GM21423 (cell line): Measurements from ENCODE around the gene RHD.
"Not testable (repeated sequence)": the region's sequence is repeated elsewhere in the genome, so short reads cannot be mapped to it uniquely, and the experiment has no call there.

Source experiments
- ATAC-seq: cut with Tn5 transposase; IDR thresholded peaks from one replicate; pipeline ENCODE4 v1.9.1; 2021; ENCODE audit warnings: mild to moderate bottlenecking, moderate library complexity; ENCODE audit not compliant: unreplicated experiment

The RHD gene

GRCh38 chr1:25272238-25272637, at the start of gene RHD:
TSS of gene RHD (plus strand) at chr1:25272509. CDS start at chr1:25272548, 39 bp downstream.
- ATAC-seq = not testable (repeated sequence)

DNA sequence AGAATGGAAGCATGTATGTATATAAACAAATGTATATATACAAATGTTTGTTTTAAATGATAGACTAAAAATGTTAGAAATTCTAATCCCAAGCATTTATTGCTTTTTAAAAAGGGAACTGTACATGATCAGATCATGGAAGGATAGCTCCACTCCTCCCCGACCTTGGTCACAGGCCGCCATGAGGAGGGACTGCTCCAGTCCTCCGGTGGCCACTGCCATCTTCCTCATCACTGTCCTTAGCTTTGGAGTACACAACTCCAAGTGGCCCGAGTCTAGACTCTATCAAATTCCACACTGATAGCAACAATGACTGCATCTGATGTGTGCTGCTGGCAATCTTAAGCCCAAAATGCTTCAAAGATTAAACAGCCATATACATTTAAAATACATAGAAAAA, 49.7 kb upstream of the RHD start:
- ATAC-seq = no peak

DNA sequence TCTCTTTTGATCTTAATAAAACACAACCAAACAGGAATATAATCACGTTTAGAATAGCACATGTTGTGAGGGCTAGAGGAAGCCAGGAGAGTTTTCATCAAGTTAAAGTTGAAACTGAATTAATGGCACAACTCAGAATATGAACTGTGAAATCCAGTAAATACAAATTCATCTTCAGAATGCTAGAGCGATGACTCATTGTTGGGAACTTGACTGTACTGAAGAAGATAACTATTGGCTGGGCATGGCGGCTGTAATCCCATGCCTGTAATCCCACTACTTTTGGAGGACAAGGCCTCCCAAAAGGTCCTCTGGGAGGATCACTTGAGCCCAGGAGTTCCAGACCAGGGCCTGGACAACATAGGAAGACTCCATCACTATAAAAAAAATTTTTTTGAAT, 48.8 kb upstream of the RHD start:
- ATAC-seq = no peak

GRCh38 chr1:25232027-25232865, 40.1 kb upstream of the RHD start, which contains the start of gene SYF2:
TSS of gene SYF2 (minus strand) at chr1:25232502. CDS start at chr1:25232467, 35 bp downstream.
- ATAC-seq = peak; percentile 83

DNA sequence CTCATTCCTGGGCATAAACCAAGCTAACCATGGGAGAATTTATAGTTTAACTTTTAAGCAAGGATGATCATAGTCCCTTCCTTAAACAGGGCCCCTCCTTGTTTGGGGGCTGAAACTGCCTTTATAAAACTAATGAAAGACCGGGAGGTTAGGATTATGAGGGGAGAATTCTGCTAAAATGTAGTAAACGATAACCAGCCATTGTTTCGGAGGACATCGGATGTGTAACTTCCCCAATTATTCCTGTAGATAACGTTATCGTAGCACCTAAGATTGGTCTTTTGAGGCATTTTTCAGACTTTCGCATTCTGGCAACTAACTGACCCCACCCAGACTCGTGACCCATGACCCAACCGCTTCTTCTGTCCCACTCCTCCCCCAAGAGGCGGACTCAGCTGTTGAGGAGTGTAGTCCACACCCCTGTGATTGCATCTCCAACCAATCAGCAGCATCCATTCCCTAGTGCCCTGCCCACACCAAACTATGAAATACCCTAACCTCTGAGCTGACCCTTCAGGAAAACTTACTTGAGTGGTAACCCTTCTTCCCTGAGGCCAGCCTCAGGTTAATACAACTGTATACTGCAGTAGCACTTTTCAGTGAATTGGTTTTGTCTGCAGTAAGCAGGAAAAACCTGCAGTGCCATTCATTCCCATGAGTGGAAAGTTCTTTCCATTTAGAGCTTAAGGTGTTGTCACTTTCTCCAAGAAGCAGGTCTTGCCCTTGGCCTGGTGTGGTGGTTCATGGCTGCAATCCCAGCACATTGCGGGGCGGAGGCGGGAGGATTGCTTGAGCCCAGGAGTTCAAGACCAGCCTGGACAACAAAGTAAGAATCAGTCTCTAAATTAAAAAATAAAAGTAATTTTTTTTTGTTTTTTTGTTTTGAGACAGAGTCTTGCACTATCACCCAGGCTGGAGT, 39.2 kb upstream of the RHD start:
- peak; percentile 65 for ATAC-seq

DNA sequence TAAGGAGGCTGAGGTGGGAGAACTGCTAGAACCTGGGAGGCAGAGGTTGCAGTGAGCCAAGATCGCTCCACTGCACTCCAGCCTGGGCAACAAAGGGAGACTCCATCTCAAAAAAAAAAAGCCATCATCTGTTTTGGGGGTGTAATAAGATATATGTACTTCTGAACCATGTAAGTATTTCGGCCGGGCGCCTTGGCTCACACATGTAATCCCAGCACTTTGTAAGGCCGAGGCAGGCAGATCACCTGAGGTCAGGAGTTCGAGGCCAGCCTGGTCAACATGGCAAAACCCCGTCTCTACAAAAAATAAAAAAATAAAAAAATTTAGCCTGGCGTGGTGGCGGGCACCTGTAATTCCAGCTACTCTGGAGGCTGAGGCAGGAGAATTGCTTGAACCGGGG, 36.9 kb upstream of the RHD start:
- not testable (repeated sequence) for ATAC-seq

DNA sequence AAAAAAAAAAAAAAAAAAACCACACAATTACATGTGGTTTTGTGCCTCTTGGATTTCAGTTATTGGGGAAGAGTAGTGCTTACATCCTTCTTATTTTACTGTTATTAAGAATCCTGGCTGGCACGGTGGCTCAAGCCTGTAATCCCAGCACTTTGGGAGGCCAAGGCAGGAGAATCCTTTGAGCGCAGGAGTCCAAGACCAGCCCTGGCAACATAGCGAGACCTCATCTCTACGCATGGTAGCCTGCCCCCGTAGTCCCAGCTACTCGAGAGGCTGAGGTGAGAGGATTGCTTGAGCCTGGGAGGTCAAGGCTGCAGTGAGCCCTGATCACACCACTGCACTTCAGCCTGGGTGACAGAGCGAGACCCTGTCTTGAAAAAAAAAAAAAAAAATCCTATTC, 36.0 kb upstream of the RHD start:
- ATAC-seq = not testable (repeated sequence)

GRCh38 chr1:25238046-25238445, 34.3 kb upstream of the RHD start:
- no peak for ATAC-seq

DNA sequence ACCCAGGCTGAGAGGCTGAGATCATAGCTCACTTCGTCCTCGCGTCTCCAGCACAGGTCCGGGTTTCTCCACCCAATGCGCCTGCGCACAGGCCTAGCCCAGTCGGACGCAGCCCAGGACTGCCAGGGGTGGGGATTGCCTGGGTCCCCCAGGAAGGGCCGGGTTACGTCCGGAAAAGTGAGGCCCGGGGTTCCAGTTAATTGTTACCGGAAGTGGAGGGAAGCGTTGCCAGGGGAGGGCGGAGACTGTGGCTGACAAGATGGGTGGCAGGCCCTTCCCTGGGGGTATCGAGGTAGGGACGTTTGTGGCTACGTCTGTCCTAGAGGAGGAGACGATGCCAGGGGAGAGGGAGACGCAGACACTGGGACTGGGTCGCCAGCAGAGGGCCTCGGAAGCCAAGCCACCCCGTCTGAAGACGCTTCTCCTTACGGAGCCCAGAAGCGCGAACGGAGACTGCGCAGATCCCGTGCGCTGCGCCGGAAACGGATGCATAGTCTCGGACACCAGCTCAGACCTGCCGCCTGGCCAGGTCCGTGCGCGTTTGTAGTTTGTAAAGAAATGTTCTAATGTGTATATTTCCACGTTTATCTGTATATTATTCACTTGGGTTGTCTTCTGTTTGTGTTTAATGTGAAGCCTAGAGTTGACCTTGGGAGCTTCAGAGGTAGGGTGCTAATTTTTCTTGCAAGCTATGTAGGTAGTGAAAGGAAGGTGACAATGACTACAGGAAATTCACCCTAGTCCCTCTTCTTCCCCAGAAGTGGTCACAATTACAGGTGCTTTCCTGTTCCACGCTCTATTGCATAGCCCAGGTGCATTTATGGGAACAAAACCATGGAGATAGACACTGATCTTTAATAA, 32.4 kb upstream of the RHD start:
- ATAC-seq = peak; percentile 67

DNA sequence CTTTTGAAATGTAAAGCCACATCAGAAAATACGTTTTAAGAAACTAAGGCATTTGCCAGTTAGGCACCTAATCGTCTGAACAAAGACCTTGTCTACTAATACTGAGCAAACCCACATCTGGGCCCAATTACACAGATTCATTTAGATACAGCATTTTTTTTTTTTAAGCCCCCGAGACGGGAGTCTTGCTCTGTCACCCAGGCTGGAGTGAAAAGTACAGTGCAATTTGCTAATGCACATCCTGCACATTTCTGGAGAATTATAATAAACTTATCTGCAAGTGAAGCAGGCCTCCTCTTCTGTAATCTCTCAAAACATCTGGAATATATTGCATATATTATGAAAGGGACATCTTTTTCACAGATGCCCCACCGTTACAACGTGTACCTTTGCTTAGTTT, 28.4 kb upstream of the RHD start:
- no peak for ATAC-seq

- ATAC-seq = no peak
These were observed 26.9 kb upstream of the RHD start for GRCh38 chr1:25245393-25245792.

DNA sequence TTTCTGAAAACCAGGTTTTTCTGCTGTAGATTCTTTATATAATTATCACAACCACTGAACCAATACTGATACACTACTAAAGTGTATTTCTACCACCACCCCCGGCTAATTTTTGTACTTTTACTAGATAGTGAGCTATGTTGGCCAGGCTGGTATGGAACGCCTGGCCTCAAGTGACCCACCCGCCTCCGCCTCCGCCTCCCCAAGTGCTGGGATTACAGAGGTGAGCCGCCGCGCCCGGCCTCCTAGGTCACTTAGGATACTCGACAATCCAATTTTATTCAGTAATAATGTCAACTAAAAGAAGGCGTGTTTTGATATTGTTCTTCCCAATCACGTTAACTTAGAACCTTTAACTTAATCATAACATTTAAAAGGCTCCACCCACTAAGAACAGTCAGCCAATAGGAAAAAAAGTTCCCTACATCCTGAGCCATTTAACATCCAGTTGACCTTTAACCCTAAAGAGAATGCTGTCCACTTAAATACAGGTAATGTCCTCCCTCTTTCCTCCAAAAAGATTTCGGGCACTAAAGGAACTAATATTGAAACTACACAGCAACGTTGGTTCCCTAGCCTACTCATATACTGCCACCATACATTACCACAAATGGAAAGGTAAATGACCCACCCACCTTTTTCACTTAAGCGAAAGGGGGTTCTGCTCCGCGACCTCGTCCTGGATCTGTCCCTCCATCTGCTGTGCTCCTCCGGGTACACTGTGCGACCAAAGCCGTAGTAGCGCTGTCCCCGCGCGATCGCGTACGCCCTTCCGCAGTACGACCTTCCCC, 26.3 kb upstream of the RHD start:
- no peak for ATAC-seq

DNA sequence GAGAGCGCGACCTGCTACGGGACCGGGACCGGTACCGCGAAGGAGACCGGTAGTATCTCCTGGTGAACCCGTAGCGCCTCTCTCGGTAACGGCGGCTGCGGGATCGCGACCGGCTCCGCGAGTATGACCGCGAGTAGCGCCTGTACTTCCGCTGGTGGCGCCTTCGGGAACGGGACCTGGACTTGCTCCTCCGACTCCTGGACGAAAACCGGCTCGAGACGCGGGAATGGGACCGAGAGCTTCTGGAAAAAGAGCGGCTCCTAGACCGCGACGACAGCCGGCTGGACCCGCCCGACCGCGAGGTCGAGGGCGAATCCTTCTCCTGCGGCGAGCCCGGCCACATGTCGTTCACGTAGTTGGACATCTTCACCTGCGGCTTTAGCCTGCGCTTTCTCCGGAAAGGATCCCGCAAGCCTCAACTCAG, 25.7 kb upstream of the RHD start:
- no peak for ATAC-seq

DNA sequence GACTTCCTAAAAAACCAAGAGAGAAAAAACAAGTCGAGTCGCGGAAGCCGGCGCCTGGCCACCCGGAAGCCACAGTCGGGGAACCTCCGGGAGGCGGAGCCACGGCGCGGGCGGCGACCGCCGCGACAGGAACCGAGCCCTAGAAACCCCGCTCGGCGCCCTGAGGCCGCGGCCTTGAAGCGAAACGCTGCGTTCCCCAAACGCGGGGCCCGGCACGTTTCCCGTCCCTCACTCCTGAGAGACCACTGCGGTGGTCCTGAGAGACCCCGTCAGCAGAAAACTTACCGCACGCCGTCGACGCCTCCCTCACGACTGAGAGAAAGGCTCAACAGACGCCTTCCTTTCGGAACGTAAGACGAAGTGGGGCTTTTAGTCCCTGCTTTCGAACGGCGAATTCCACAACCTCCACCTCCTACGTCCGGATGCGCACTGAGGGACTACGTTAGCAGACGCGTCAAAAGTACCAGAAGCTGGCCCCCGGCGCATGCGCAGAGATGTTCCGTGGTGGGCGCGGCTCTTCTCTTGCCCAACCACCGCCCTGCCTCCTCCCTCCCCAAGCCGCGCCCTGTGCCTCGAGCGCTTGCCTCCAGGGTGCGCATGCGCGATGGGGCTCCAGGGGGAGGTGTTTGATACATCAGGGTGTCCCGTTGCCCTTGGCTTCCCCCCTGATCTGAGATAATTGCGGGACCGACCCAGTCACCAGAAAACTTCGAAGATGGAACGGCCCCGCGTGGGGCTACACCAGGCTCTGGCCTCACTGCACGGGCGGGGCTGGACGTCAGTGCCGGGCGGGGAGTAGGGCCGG, 25.1 kb upstream of the RHD start, which contains the start of gene RSRP1:
Gene RSRP1, minus strand, starts transcription at position 431 of the 805 bp plus-strand sequence. CDS start 491 bp downstream, outside the sequence.
- ATAC-seq = peak; percentile 89

- peak; percentile 42 for ATAC-seq
These were observed 24.2 kb upstream of the RHD start for GRCh38 chr1:25247829-25248754.

- ATAC-seq = no peak
These were observed 18.4 kb upstream of the RHD start for GRCh38 chr1:25253911-25254310.

GRCh38 chr1:25255706-25256577, 16.4 kb upstream of the RHD start:
- no peak for ATAC-seq
